GM12864 (cell line): Measurements from ENCODE around the gene MYL11.

Experiments
- DNase-seq: peaks from one replicate; pipeline ENCODE4 v3.0.0-alpha.2; 2011; ENCODE audit warnings: low read depth
- H3K4me3 ChIP-seq: 2 replicates; pipeline ENCODE4 v1.5.1; 2011; ENCODE audit warnings: mild to moderate bottlenecking, low read depth, low read length, control low read depth
- CTCF ChIP-seq: IDR thresholded peaks from 2 replicates; pipeline ENCODE4 v1.5.1; 2011; ENCODE audit warnings: low read depth, mild to moderate bottlenecking, moderate library complexity, low read length, control low read depth, inconsistent platforms; ENCODE audit errors: missing control alignments

Gene MYL11

GRCh38 chr16:30413112-30413806 is 38.7 kb downstream of the MYL11 start:
- no peak overlapping the region for H3K4me3 ChIP-seq
- DNase-seq: no peak
- no peak for TF ChIP-seq CTCF

- no peak overlapping the region for H3K4me3 ChIP-seq
- no peak for TF ChIP-seq CTCF
- no peak for DNase-seq
Measured at GRCh38 chr16:30414159-30414558, 39.6 kb downstream of the MYL11 start.

GRCh38 chr16:30416047-30416603 is 41.5 kb downstream of the MYL11 start:
- TF ChIP-seq CTCF: no peak
- no peak overlapping the region for H3K4me3 ChIP-seq
- no peak for DNase-seq

- H3K4me3 ChIP-seq: peak overlapping the region; percentile 70
- no peak for DNase-seq
- no peak for TF ChIP-seq CTCF
Measured at GRCh38 chr16:30416624-30417528, 42.3 kb downstream of the MYL11 start.

- H3K4me3 ChIP-seq: peak overlapping the region; percentile 70
- peak; percentile 82 for DNase-seq
- no peak for TF ChIP-seq CTCF
Measured at GRCh38 chr16:30417529-30418349, 43.1 kb downstream of the MYL11 start.

- H3K4me3 ChIP-seq: peak overlapping the region; percentile 70
Measured at GRCh38 chr16:30418350-30419181, 44.0 kb downstream of the MYL11 start.

More at GRCh38 chr16:30418350-30419181, 44.0 kb downstream of the MYL11 start:
- DNase-seq: no peak
- TF ChIP-seq CTCF: no peak
